GM12878 (cell line): ENCODE results near the gene RPS6KC1. TPM values are rescaled to one million over a fixed set of nuclear protein-coding genes. Genes with fewer than 3 reads are reported as not detected.

Experiments used
- CREB1 ChIP-seq: IDR thresholded peaks from 2 replicates; pipeline ENCODE4 v1.6.1; 2012; ENCODE audit warnings: low read depth, mild to moderate bottlenecking, inconsistent platforms
- ESRRA ChIP-seq: IDR thresholded peaks from 2 replicates; pipeline ENCODE4 v1.6.1; 2012; ENCODE audit warnings: mild to moderate bottlenecking, low read length, improper control_type of control experiment
- IKZF1 ChIP-seq: fragments of 450-650 bp; conservative IDR thresholded peaks from 2 replicates; pipeline ENCODE4 v1.6.1; 2017; ENCODE audit warnings: antibody characterized with exemption, mild to moderate bottlenecking
- IKZF2 ChIP-seq, 2 experiments: fragments of 450-650 bp; IDR thresholded peaks; 2 replicates each; pipeline ENCODE4 v1.6.1; 2017; ENCODE audit warnings: mild to moderate bottlenecking in 2 of 2, moderate library complexity in 2 of 2
- IRF3 ChIP-seq: fragments of 450-650 bp; IDR thresholded peaks from 2 replicates; pipeline ENCODE4 v1.6.1; 2014; ENCODE audit warnings: mild to moderate bottlenecking
- JUNB ChIP-seq: IDR thresholded peaks from 2 replicates; pipeline ENCODE4 v1.6.1; 2016; ENCODE audit warnings: antibody characterized with exemption, mild to moderate bottlenecking
- RAD21 ChIP-seq: IDR thresholded peaks from 2 replicates; pipeline ENCODE4 v1.6.1; 2011; ENCODE audit warnings: mild to moderate bottlenecking, low read depth, low read length, moderate library complexity; ENCODE audit not compliant: insufficient read depth
- SMAD1 ChIP-seq: fragments of 450-650 bp; IDR thresholded peaks from 2 replicates; pipeline ENCODE4 v1.6.1; 2018; ENCODE audit warnings: mild to moderate bottlenecking, low read depth; ENCODE audit not compliant: partially characterized antibody
- SREBF1 ChIP-seq: IDR thresholded peaks from 2 replicates; pipeline ENCODE4 v1.6.1; 2012; ENCODE audit warnings: mild to moderate bottlenecking, low read length
- ZNF207 ChIP-seq: fragments of 450-650 bp; IDR thresholded peaks from 2 replicates; pipeline ENCODE4 v1.6.1; 2014; ENCODE audit warnings: antibody characterized with exemption, mild to moderate bottlenecking, borderline replicate concordance
- polyA plus RNA-seq, 11 experiments: library from polyadenylated mRNA; depleted of rRNA in 4 of 11; unstranded in 6 of 11; stranded (reverse) in 5 of 11; fragments of >200 nt; fragmentation: Nextera tagmentation in 4 of 11; fragmentation: Illumina TruSeq in 1 of 11; extraction: Ambion mirVana in 4 of 11; extraction: Trizol in 1 of 11; gene quantifications; 1 replicate in 1 of 11; 2 replicates in 10 of 11; pipeline versions ENCODE4 v1.2.1 to v1.2.3, GENCODE V29; 2011 to 2016; ENCODE audit warnings: inconsistent platforms in 2 of 11, missing spikeins in 2 of 11, low read depth in 1 of 11
- total RNA-seq, 4 experiments: library from RNA; depleted of rRNA in 3 of 4; stranded (reverse); fragments of >200 nt in 3 of 4; fragmentation: Illumina TruSeq in 1 of 4; extraction: Trizol in 1 of 4; gene quantifications; 2 replicates each; pipeline versions ENCODE4 v1.2.1 to v1.2.3, GENCODE V29; 2013 to 2021

Gene RPS6KC1
- total and polyA plus RNA-seq, 10 of the 15 experiments (the other 5 are each of a cell fraction or from before 2014, with no cell fraction given), result 2.9 to 17.3 (median 12.2) TPM

GRCh38 chr1:213015099-213016050 lies 35.7 kb upstream of the RPS6KC1 start, which contains the start of gene ANGEL2 (continued):
- TF ChIP-seq RAD21 (no peak), SMAD1 (no peak), IKZF1 (peak; percentile 94), ESRRA (no peak), IKZF2 (IDR thresholded peaks at IDR 0.05) (peak in 1 of 2 experiments; percentile 50; a peak in 3 of 4 replicates), ZNF207 (peak; percentile 24; the same call in 1 of the 2 replicates), SREBF1 (no peak), CREB1 (peak; percentile 50; the same call in 1 of the 2 replicates), JUNB (no peak), IRF3 (no peak)
